ENCODE measurements around the gene FYB2. TPM values are rescaled to one million over a fixed set of nuclear protein-coding genes. Genes with fewer than 3 reads are reported as not detected.
"Not testable (repeated sequence)": the region's sequence is repeated elsewhere in the genome, so short reads cannot be mapped to it uniquely, and the experiment has no call there.

The FYB2 gene
- total RNA-seq, 1 experiment from 2014 or later = 0.15 TPM

DNA sequence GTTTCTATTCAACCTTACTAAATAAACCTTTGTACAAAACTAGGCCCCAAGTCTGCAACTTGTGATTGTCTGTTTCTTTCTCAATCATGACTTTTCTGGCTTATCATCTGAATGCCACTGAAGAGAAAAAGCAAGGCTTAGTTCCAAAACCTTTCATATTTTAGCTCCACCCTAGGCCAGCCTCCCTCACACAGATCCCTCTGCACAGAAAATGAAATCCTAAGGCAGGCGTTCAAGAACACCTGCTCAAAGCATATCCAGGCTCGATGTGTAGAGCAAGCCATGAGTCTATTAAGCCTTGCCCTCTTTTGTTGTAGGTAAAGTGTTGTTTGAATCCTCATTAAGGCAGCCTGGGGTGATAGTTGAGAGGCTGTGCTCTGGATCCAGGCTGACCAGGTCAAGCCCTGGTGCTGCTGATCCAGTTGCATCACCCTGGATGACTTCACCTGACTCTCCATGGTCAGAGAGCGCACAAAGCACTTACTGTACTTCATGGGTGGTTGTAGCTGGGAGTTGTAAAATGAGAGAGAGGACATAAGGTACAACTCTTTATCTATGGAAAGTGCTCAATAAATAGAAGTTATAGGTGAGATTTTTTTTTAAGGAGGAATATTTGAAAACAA is 39.0 kb downstream of the FYB2 start:
- POLR2A ChIA-PET = no interaction called here
- ATAC-seq (peak; percentile 57), DNase-seq (ENCODE audit: low spot score) (no peak)
- Mint-ChIP-seq H3K4me1 (peaks cover 8% of the 10 kb centered on the region), H3K4me3 (no peak overlapping the region), H3K36me3 (no peaks in the 10 kb centered on the region), H3K9me3 (no peaks in the 10 kb centered on the region), H3K27me3 (ENCODE audit: low read depth) (no peaks in the 10 kb centered on the region), H3K27ac (peak overlapping the region; percentile 46; the same call in 1 of the 2 replicates)
- CTCF ChIA-PET = no interaction called here
- TF ChIP-seq GABPB1 (CRISPR knock-in tag; IDR thresholded peaks at IDR 0.05) (peak; percentile 98), ZNF281 (CRISPR knock-in tag; IDR thresholded peaks at IDR 0.05) (no peak)

- Mint-ChIP-seq H3K4me1 (peaks cover 8% of the 10 kb centered on the region), H3K27me3 (ENCODE audit: low read depth) (no peaks in the 10 kb centered on the region), H3K27ac (no peak overlapping the region), H3K36me3 (no peaks in the 10 kb centered on the region), H3K9me3 (no peaks in the 10 kb centered on the region), H3K4me3 (no peak overlapping the region)
- TF ChIP-seq ESRRA (CRISPR knock-in tag; IDR thresholded peaks at IDR 0.05; ENCODE audit: borderline replicate concordance) (no peak), STAT6 (CRISPR knock-in tag; conservative IDR thresholded peaks at IDR 0.05; ENCODE audit: low read depth) (no peak), KAT7 (CRISPR knock-in tag; IDR thresholded peaks at IDR 0.05; ENCODE audit: borderline replicate concordance) (no peak), TCF7 (CRISPR knock-in tag; IDR thresholded peaks at IDR 0.05; ENCODE audit: low read depth) (no peak), NR2C2 (CRISPR knock-in tag; IDR thresholded peaks at IDR 0.05) (no peak), OVOL2 (CRISPR knock-in tag; IDR thresholded peaks at IDR 0.05; ENCODE audit: borderline replicate concordance) (no peak), GRHL2 (CRISPR knock-in tag; IDR thresholded peaks at IDR 0.05; ENCODE audit: insufficient replicate concordance, severe bottlenecking) (no peak), TEAD4 (CRISPR knock-in tag; IDR thresholded peaks at IDR 0.05) (no peak), PRRX2 (CRISPR knock-in tag; IDR thresholded peaks at IDR 0.05) (no peak), AFF4 (CRISPR knock-in tag; IDR thresholded peaks at IDR 0.05; ENCODE audit: borderline replicate concordance) (no peak), MXD4 (CRISPR knock-in tag; IDR thresholded peaks at IDR 0.05; ENCODE audit: borderline replicate concordance) (no peak)
- TF ChIP-seq, protein P1, sequence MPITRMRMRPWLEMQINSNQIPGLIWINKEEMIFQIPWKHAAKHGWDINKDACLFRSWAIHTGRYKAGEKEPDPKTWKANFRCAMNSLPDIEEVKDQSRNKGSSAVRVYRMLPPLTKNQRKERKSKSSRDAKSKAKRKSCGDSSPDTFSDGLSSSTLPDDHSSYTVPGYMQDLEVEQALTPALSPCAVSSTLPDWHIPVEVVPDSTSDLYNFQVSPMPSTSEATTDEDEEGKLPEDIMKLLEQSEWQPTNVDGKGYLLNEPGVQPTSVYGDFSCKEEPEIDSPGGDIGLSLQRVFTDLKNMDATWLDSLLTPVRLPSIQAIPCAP (CRISPR knock-in tag; IDR thresholded peaks at IDR 0.05) = no peak
- TF ChIP-seq, protein P2, sequence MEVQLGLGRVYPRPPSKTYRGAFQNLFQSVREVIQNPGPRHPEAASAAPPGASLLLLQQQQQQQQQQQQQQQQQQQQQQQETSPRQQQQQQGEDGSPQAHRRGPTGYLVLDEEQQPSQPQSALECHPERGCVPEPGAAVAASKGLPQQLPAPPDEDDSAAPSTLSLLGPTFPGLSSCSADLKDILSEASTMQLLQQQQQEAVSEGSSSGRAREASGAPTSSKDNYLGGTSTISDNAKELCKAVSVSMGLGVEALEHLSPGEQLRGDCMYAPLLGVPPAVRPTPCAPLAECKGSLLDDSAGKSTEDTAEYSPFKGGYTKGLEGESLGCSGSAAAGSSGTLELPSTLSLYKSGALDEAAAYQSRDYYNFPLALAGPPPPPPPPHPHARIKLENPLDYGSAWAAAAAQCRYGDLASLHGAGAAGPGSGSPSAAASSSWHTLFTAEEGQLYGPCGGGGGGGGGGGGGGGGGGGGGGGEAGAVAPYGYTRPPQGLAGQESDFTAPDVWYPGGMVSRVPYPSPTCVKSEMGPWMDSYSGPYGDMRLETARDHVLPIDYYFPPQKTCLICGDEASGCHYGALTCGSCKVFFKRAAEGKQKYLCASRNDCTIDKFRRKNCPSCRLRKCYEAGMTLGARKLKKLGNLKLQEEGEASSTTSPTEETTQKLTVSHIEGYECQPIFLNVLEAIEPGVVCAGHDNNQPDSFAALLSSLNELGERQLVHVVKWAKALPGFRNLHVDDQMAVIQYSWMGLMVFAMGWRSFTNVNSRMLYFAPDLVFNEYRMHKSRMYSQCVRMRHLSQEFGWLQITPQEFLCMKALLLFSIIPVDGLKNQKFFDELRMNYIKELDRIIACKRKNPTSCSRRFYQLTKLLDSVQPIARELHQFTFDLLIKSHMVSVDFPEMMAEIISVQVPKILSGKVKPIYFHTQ (CRISPR knock-in tag; IDR thresholded peaks at IDR 0.05) = no peak
- ATAC-seq = no peak
- DNase-seq (ENCODE audit: low spot score) = no peak
- POLR2A ChIA-PET = no interaction called here
- CTCF ChIA-PET = no interaction called here
Observed at GRCh38 chr1:56777972-56778371, 41.2 kb downstream of the FYB2 start.

- H3K9me3 Mint-ChIP-seq; CTCF ChIA-PET; H3K27me3 Mint-ChIP-seq (ENCODE audit: low read depth); H3K4me3 Mint-ChIP-seq; DNase-seq (ENCODE audit: low spot score); H3K4me1 Mint-ChIP-seq; ATAC-seq; POLR2A ChIA-PET; H3K27ac Mint-ChIP-seq; H3K36me3 Mint-ChIP-seq: not testable (repeated sequence)
Observed at GRCh38 chr1:56774732-56775131, 44.5 kb downstream of the FYB2 start.
